HG02885 (cell line): ENCODE results near the gene PIANP.
"Not testable (repeated sequence)": the region's sequence is repeated elsewhere in the genome, so short reads cannot be mapped to it uniquely, and the experiment has no call there.

Experiments used
- ATAC-seq: cut with Tn5 transposase; IDR thresholded peaks from one replicate; pipeline ENCODE4 v1.9.1; 2021; ENCODE audit warnings: mild to moderate bottlenecking; ENCODE audit not compliant: unreplicated experiment, poor library complexity

The PIANP gene

GRCh38 chr12:6700646-6701051, at the start of gene PIANP:
Gene PIANP, minus strand, starts transcription at chr12:6700815. Its CDS starts 2,754 bp downstream, at chr12:6698061.
- no peak for ATAC-seq

DNA sequence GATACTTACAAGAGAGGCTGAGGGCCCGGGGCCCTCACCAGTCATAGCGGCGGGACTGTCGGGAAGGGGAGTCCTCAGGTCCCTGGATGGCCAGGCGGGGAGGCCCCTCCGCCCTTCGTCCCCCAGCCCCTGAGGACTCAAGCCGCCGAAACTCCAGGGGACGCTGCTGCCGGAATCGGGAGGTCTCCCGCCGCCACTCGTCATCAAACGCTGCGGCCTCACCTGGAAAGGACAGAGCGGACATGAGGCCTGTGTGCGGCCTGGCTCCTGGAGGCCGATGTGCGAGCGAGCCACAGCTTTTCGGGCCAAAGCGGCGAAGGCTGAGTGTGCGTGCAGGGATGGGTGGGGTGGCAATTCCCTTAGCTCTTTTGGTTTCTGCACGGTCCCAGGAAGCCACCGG, 48.1 kb upstream of the PIANP start:
- ATAC-seq, result no peak

DNA sequence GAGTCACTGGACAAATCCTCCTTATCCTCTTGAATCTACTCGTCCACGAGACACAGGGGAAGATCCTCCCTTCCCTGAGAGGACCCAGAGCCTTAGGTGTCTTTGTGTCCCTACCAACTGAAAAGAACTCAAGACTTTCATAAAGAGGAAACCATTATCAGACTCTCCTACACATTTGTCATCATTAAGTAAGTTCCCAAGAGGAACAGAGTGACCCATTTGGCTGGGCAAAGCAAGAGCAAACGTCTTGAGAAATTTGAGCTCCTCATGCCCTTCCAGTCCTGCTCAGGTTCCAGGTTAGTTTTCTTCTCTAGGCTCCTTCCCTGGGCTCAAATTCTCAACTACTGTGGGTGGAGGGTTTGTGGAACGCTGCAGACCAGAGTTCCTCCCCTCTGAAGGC, 46.6 kb upstream of the PIANP start:
- ATAC-seq, result no peak

- no peak for ATAC-seq
Observed at GRCh38 chr12:6745741-6746525, 45.3 kb upstream of the PIANP start.

DNA sequence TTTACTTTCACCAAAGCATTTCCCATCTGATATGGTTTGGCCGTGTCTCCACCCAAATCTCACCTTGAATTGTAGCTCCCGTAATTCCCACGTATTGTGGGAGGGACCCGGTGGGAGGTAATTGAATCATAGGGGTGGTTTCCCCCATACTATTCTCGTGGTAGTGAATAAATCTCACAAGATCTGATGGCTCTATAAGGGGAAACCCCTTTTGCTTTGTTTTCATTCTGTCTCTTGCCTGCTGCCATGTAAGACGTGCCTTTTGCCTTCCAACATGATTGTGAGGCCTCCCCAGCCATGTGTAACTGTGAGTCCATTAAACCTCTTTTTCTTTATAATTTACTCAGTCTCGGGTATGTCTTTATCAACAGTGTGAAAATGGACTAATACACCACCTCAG, 42.7 kb upstream of the PIANP start:
- ATAC-seq, result not testable (repeated sequence)

- no peak for ATAC-seq
Observed at GRCh38 chr12:6742834-6743233, 42.2 kb upstream of the PIANP start.

DNA sequence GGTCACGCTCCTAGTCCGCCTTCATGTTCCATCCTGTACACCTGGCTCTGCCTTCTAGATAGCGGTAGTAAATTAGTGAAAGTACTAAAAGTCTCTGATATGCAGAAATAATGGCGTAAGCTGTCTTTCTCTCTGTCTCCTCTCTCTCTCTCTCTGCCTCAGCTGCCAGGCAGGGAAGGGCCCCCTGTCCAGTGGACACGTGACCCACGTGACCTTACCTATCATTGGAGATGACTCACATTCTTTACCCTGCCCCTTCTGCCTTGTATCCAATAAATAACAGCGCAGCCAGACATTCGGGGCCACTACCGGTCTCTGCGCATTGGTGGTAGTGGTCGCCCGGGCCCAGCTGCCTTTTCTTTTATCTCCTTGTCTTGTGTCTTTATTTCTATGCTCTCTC, 41.5 kb upstream of the PIANP start:
- ATAC-seq, result not testable (repeated sequence)

DNA sequence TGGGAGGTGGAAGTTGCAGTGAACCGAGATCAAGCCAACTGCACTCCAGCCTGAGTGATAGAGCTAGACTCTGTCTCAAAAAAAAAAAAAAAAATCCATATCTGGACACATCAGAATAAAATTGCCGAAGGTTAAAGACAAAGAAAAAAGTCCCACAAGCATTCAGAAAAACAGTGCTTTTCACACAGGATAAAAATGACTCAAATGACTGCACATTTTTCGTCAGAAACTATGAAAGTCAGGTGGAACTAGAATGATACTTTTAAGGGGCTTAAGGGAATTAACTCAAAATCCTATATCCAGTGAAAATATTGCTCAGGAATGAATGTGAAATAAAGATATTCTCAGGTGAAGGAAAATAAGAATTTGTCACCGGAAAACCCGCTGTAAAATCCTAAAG, 36.1 kb upstream of the PIANP start:
- no peak for ATAC-seq

DNA sequence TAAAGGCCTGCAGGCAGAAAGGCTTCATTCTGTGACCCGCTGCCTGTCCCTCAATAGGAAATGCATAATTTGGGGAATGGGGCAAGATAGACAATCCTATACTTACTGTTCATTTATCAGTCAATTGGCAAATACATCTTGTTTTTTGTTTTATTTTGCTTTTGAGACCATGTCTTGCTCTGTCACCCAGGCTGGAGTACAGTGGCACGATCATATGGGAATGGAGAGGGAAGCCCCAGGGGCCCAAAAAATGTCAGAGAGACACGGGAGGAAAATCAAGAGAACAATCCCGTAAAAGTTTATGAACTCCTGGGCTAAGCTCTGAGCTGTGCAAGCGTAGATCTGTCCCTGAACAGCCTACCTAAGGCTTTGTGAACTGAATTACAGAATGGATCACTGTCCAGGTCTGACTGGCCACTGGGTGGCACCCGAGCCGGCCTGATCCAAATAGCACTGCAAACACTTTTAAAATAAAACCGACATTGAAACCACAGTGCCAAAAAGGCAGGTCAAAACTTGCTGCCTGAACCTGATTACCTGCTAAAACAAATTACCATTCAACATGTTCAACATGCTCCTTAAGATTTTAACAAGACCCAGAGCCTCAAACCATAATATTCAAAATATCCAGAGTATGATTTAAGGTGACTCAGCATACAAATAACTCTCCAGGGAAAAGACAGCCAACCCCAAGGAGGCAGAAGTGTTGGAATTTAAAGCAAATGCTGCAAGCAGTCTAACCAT, 35.0 kb upstream of the PIANP start:
- ATAC-seq, result no peak

GRCh38 chr12:6734506-6735387, 34.1 kb upstream of the PIANP start:
- no peak for ATAC-seq

GRCh38 chr12:6730169-6730568, 29.6 kb upstream of the PIANP start:
- ATAC-seq, result no peak

GRCh38 chr12:6729186-6729585, 28.6 kb upstream of the PIANP start:
- no peak for ATAC-seq

- ATAC-seq, result no peak
Observed at GRCh38 chr12:6725350-6725749, 24.7 kb upstream of the PIANP start.

DNA sequence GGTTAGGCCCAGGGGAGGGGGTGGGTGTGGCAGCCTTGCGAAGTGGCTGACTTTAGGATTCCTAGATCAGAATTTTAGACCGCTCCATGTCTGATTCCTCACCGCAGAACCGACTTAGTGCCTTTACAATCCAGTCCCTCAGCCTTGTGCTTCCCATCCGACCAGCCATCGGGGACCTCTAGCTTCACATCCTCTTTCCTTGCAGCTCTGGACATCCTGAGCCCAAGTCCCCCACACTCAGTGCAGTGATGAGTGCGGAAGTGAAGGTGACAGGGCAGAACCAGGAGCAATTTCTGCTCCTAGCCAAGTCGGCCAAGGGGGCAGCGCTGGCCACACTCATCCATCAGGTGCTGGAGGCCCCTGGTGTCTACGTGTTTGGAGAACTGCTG, 23.8 kb upstream of the PIANP start:
- ATAC-seq, result peak; percentile 25

DNA sequence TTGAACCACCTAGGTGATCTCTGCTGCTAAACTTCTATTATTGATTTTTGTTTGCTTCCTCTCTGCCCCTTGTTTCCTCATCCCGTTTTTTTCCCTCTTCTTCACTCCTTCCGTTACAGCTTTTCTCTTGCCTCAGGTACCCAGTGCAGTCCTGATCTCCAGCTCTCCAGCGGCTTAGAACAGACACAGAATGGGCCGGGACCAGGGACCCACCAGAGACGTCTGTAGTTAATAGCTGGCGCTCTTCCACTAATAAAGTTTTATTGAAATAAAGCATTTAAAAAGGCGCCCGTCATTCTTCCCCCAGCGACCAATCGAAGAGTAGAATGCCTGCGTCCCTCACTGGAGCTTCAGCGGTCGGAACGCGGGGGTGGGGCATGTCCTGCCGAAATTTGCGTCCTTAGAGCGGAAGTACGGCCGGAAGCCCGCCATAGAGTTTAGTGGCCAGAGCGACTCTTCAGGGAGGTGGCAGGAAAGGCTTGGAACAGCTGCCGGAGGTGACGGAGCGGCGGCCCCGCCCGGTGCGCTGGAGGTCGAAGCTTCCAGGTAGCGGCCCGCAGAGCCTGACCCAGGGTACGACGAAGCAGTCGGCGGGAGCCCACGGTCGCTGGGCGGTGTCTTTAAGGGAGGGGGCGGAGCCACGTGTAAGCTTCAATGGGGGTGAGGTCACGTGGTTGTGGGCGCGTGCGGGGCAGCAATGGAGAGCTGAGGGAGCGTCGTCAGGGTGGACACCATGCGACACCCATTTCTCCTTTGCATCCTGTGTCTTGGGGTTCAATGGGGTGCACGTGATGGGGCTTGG, 23.2 kb upstream of the PIANP start, which contains the start of gene COPS7A:
TSS of gene COPS7A (plus strand) at position 440 of the 802 bp plus-strand sequence. CDS start 611 bp downstream, outside the sequence.
- ATAC-seq, result peak; percentile 93

GRCh38 chr12:6722863-6723262, 22.2 kb upstream of the PIANP start:
- ATAC-seq, result no peak

DNA sequence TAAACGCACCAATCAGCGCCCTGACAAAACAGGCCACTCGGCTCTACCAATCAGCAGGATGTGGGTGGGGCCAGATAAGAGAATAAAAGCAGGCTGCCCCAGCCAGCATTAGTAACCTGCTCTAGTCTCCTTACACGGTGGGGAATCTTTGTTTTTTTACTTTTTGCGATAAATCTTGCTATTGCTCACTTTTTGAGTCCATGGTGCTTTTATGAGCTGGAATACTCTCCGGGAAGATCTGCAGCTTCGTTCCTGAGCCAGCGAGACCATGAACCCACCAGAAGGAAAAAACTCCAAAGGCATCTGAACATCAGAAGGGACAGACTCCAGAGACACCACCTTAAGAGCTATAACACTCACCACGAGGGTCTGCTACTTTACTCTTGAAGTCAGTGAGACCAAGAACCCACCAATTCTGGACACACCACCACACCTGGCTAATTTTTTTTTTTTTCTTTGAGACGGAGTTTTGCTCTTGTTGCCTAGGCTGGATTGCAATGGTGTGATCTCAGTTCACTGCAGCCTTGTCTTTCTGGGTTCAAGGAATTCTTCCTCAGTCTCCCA, 16.3 kb upstream of the PIANP start:
- ATAC-seq, result no peak

- not testable (repeated sequence) for ATAC-seq
Observed at GRCh38 chr12:6716031-6716873, 15.6 kb upstream of the PIANP start.

DNA sequence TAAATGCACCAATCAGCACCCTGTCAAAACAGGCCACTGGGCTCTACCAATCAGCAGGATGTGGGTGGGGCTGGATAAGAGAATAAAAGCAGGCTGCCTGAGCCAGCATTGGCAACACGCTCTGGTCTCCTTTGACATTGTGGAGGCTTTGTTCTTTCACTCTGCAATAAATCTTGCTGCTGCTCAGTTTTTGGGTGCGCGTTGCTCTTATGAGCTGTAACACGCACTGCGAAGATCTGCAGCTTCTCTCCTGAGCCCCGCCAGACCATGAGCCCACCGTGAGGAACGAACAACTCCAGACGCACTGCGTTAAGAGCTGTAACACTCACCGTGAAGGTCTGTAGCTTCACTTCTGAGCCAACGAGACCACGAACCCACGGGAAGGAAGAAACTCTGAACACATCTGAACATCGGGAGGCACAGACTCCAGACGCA, 8.4 kb upstream of the PIANP start:
- ATAC-seq, result no peak
